HepG2 (cell line): ENCODE measurements around the gene NOS1AP. TPM values are rescaled to one million over a fixed set of nuclear protein-coding genes. Genes with fewer than 3 reads are reported as not detected.

ENCODE experiments used
- ATAC-seq: fragments of 200-7000 bp; cut with Tn5 transposase; 3 replicates; pipeline ENCODE4 v1.9.1; 2020; ENCODE audit warnings: mild to moderate bottlenecking, moderate library complexity
- BruUV-seq: library from RNA; stranded (reverse); fragments of 400-500 nt; replicated peaks from 2 replicates; lab custom pipeline; 2021; lab: Mats Ljungman, UMichigan
- CTCF ChIA-PET: fragments of 300-600 bp; formaldehyde crosslinking; extraction: SDS; loops from one replicate; lab custom pipeline; 2021; ENCODE audit warnings: low total read pairs, inconsistent platforms, low intra/inter-chr PET ratio; lab: Yijun Ruan, JAX
- POLR2A ChIA-PET: fragments of 350-600 bp; sonication (Branson Sonifier 250); formaldehyde crosslinking; loops from one replicate; lab custom pipeline; 2020; ENCODE audit warnings: antibody characterized with exemption, inconsistent platforms; lab: Yijun Ruan, JAX
- DNase-seq: peaks from one replicate; pipeline ENCODE4 v3.0.0-alpha.2; 2015; ENCODE audit warnings: low spot score
- FAIRE-seq: peaks from 3 replicates; lab custom pipeline; 2011; peaks lifted over from hg19 to GRCh38; lab: Jason Lieb, UNC
- H2AFZ ChIP-seq: one replicate; pipeline ENCODE4 v1.6.1; 2011; ENCODE audit warnings: low read length, inconsistent platforms
- H3K27ac ChIP-seq: fragments of 300-600 bp; 3 replicates; pipeline ENCODE4 v1.8.0; 2011; ENCODE audit warnings: mixed run types, mild to moderate bottlenecking, mixed read lengths, low read length, inconsistent platforms; ENCODE audit not compliant: insufficient read depth; ENCODE audit errors: extremely low read length
- H3K27me3 ChIP-seq, 2 experiments: fragments of 200-600 bp in 1 of 2; 2 replicates in 1 of 2; 3 replicates in 1 of 2; pipeline versions ENCODE4 v1.6.0 to v1.8.0; 2011; ENCODE audit warnings: low read length in 2 of 2, mild to moderate bottlenecking in 2 of 2, moderate library complexity in 2 of 2, inconsistent platforms in 1 of 2; ENCODE audit not compliant: insufficient read depth in 2 of 2, control insufficient read depth in 1 of 2
- H3K36me3 ChIP-seq, 2 experiments: fragments of 200-600 bp in 1 of 2; replicated peaks in 1 of 2; 2 replicates in 1 of 2; 3 replicates in 1 of 2; pipeline versions ENCODE4 v1.5.1 to v1.8.0; 2011; ENCODE audit warnings: low read length in 2 of 2, inconsistent platforms in 1 of 2; ENCODE audit not compliant: insufficient read depth in 2 of 2, control insufficient read depth in 1 of 2
- H3K4me1 ChIP-seq: 2 replicates; pipeline ENCODE4 v1.5.1; 2012; ENCODE audit warnings: low read length, inconsistent platforms; ENCODE audit not compliant: insufficient read depth
- H3K4me2 ChIP-seq: 2 replicates; pipeline ENCODE4 v1.6.0; 2011; ENCODE audit warnings: low read depth, low read length, inconsistent platforms
- H3K4me3 ChIP-seq, 3 experiments: fragments of 200-600 bp in 1 of 3; sonication (generic), shearing (Covaris generic) in 1 of 3; replicated peaks in 1 of 3; 2 replicates each; pipeline ENCODE4 v1.5.1; 2011 to 2016; ENCODE audit warnings: low read length in 3 of 3, inconsistent platforms in 2 of 3, low read depth in 2 of 3, mild to moderate bottlenecking in 2 of 3, control low read depth in 1 of 3, mixed read lengths in 1 of 3; ENCODE audit not compliant: insufficient read depth in 1 of 3
- H3K79me2 ChIP-seq: one replicate; pipeline ENCODE4 v1.6.1; 2011; ENCODE audit warnings: low read length, inconsistent platforms; ENCODE audit not compliant: insufficient read depth
- H3K9ac ChIP-seq: 2 replicates; pipeline ENCODE4 v1.6.0; 2011; ENCODE audit warnings: mild to moderate bottlenecking, low read depth, low read length, inconsistent platforms; ENCODE audit not compliant: insufficient read depth
- H3K9me3 ChIP-seq: 2 replicates; pipeline ENCODE4 v1.5.1; 2012; ENCODE audit warnings: mild to moderate bottlenecking, low read length
- H4K20me1 ChIP-seq: 2 replicates; pipeline ENCODE4 v1.6.0; 2011; ENCODE audit warnings: inconsistent platforms, mild to moderate bottlenecking, low read length, moderate library complexity; ENCODE audit not compliant: insufficient read depth
- AKAP8 ChIP-seq: sonication (generic); formaldehyde crosslinking; IDR thresholded peaks from 2 replicates; pipeline ENCODE4 v1.5.1; 2020; ENCODE audit warnings: mild to moderate bottlenecking, missing genetic modification reagents
- DBP ChIP-seq: sonication (generic); formaldehyde crosslinking; IDR thresholded peaks from 2 replicates; pipeline ENCODE4 v1.4.0; 2020; ENCODE audit warnings: missing genetic modification reagents; ENCODE audit errors: not compliant biosample characterization
- MEIS2 ChIP-seq: sonication (generic); formaldehyde crosslinking; IDR thresholded peaks from 2 replicates; pipeline ENCODE4 v1.9.0; 2021; ENCODE audit warnings: mild to moderate bottlenecking, missing genetic modification reagents
- THAP11 ChIP-seq: IDR thresholded peaks from 2 replicates; pipeline ENCODE4 v1.6.1; 2016; ENCODE audit warnings: missing biosample characterization, missing genetic modification reagents
- ZNF10 ChIP-seq: sonication (generic); formaldehyde crosslinking; IDR thresholded peaks from 2 replicates; pipeline ENCODE4 v1.4.0; 2020; ENCODE audit warnings: mild to moderate bottlenecking, low read depth, missing genetic modification reagents, borderline replicate concordance
- ZNF329 ChIP-seq: sonication (generic); formaldehyde crosslinking; IDR thresholded peaks from 2 replicates; pipeline ENCODE4 v1.9.0; 2021; ENCODE audit warnings: low read depth, mild to moderate bottlenecking, missing genetic modification reagents
- WGBS: methylation state at CpG from one replicate; pipeline ENCODE4 v1.1.6; 2017; ENCODE audit warnings: low lambda C conversion rate; 5-methylcytosine and 5-hydroxymethylcytosine counted together
- in situ Hi-C: cut with HindIII; loops from 2 replicates; pipeline ENCODE4 v1.10.0; 2017; ENCODE audit warnings: low pct_unique_long_range_greater_than_20kb; ENCODE audit not compliant: extremely low pct_ligation_motif_present
- intact Hi-C: fragments of 100-400 bp; cut with micrococcal nuclease; formaldehyde crosslinking; loops from one replicate; pipeline ENCODE4 v1.10.0; 2022; ENCODE audit not compliant: unreplicated experiment
- polyA plus RNA-seq, 8 experiments: library from polyadenylated mRNA; depleted of rRNA in 3 of 8; stranded (reverse) in 7 of 8; unstranded in 1 of 8; fragments of >200 nt; fragmentation: Illumina TruSeq in 4 of 8; extraction: Trizol in 4 of 8; gene quantifications; 2 replicates each; pipeline versions ENCODE4 v1.2.1 to v1.2.3, GENCODE V29; 2011 to 2016; ENCODE audit warnings: low read depth in 4 of 8, missing spikeins in 1 of 8, mixed read lengths in 1 of 8; ENCODE audit not compliant: insufficient read depth in 1 of 8
- total RNA-seq, 5 experiments: library from RNA; depleted of rRNA; stranded (reverse); fragments of >200 nt; fragmentation: Illumina TruSeq; extraction: Trizol; gene quantifications; 2 replicates each; pipeline ENCODE4 v1.2.3, GENCODE V29; 2016; ENCODE audit warnings: low read depth in 1 of 5
- TF ChIP-seq, protein P1 (sequence below): IDR thresholded peaks from 2 replicates; pipeline ENCODE4 v1.4.0; 2020; ENCODE audit warnings: mild to moderate bottlenecking, missing genetic modification reagents
- TF ChIP-seq, protein P2 (sequence below): IDR thresholded peaks from 2 replicates; pipeline ENCODE4 v1.6.1; 2016; ENCODE audit warnings: low read depth, borderline replicate concordance

Gene NOS1AP
- total and polyA plus RNA-seq, 2 of the 13 experiments (the other 11 are each of a cell fraction or from before 2014, with no cell fraction given), result 2.0 to 3.3 TPM

GRCh38 chr1:162370161-162370560, 300.7 kb downstream of the NOS1AP start:
- 94% methylated on average over 1 of the region's 1 CpG for WGBS
- H4K20me1 ChIP-seq, result no peaks in the 10 kb centered on the region
- no peak overlapping the region for H3K9ac ChIP-seq
- POLR2A ChIA-PET, result no interaction called here
- H3K4me2 ChIP-seq, result no peak overlapping the region
- peaks cover 10% of the 10 kb centered on the region for H3K4me1 ChIP-seq
- H3K27ac ChIP-seq, result no peak overlapping the region
- H3K79me2 ChIP-seq, result no peaks in the 10 kb centered on the region
- no TSS peak for BruUV-seq
- no peak overlapping the region for H3K4me3 ChIP-seq
- ATAC-seq (no peak), DNase-seq (no peak), FAIRE-seq (no peak)
- no peaks in the 10 kb centered on the region for H3K9me3 ChIP-seq
- CTCF ChIA-PET, result no interaction called here
- no peaks in the 10 kb centered on the region for H3K27me3 ChIP-seq
- intact Hi-C loops, result no loop called here
- in situ Hi-C loops, result no loop called here
- peaks cover 9 to 32% of the 10 kb centered on the region in 2 experiments; a peak in 4 of 5 replicates for H3K36me3 ChIP-seq
- TF ChIP-seq, protein P1, sequence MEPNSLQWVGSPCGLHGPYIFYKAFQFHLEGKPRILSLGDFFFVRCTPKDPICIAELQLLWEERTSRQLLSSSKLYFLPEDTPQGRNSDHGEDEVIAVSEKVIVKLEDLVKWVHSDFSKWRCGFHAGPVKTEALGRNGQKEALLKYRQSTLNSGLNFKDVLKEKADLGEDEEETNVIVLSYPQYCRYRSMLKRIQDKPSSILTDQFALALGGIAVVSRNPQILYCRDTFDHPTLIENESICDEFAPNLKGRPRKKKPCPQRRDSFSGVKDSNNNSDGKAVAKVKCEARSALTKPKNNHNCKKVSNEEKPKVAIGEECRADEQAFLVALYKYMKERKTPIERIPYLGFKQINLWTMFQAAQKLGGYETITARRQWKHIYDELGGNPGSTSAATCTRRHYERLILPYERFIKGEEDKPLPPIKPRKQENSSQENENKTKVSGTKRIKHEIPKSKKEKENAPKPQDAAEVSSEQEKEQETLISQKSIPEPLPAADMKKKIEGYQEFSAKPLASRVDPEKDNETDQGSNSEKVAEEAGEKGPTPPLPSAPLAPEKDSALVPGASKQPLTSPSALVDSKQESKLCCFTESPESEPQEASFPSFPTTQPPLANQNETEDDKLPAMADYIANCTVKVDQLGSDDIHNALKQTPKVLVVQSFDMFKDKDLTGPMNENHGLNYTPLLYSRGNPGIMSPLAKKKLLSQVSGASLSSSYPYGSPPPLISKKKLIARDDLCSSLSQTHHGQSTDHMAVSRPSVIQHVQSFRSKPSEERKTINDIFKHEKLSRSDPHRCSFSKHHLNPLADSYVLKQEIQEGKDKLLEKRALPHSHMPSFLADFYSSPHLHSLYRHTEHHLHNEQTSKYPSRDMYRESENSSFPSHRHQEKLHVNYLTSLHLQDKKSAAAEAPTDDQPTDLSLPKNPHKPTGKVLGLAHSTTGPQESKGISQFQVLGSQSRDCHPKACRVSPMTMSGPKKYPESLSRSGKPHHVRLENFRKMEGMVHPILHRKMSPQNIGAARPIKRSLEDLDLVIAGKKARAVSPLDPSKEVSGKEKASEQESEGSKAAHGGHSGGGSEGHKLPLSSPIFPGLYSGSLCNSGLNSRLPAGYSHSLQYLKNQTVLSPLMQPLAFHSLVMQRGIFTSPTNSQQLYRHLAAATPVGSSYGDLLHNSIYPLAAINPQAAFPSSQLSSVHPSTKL (CRISPR knock-in tag), result no peak
- no peak for TF ChIP-seq AKAP8 (CRISPR knock-in tag)
- no peak for TF ChIP-seq DBP (CRISPR knock-in tag)
- TF ChIP-seq THAP11 (CRISPR knock-in tag), result no peak
- TF ChIP-seq, protein P2, sequence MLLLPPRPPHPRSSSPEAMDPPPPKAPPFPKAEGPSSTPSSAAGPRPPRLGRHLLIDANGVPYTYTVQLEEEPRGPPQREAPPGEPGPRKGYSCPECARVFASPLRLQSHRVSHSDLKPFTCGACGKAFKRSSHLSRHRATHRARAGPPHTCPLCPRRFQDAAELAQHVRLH, result no peak
- TF ChIP-seq ZNF329 (CRISPR knock-in tag), result no peak
- no peak for TF ChIP-seq ZNF10 (CRISPR knock-in tag)
- no peak for TF ChIP-seq MEIS2 (CRISPR knock-in tag)
- TF ChIP-seq, all 625 proteins: peak for 0
- H2AFZ ChIP-seq, result no peak overlapping the region
